NT2/D1 (cell line): ENCODE measurements around the gene LOX.

Experiments used
- YY1 ChIP-seq: IDR thresholded peaks from 2 replicates; pipeline ENCODE4 v1.6.1; 2011; ENCODE audit not compliant: insufficient read length, insufficient read depth
- ZNF274 ChIP-seq: IDR thresholded peaks from 2 replicates; pipeline ENCODE4 v1.6.1; 2011; ENCODE audit warnings: mild to moderate bottlenecking, low read depth, low read length

GRCh38 chr5:122091936-122092600 lies 14.0 kb upstream of the LOX start:
- no peak for TF ChIP-seq YY1
- TF ChIP-seq ZNF274: no peak
